Dedifferentiated amniotic fluid mesenchymal stem cell (primary cell): ENCODE measurements around the gene PLCG2.
"Not testable (repeated sequence)": the region's sequence is repeated elsewhere in the genome, so short reads cannot be mapped to it uniquely, and the experiment has no call there.

ENCODE experiments used
- DNase-seq: peaks from one replicate; pipeline ENCODE4 v3.0.0-alpha.2; 2016; ENCODE audit errors: extremely low spot score

The PLCG2 gene

GRCh38 chr16:81912395-81912794 is 133.3 kb downstream of the PLCG2 start:
- DNase-seq, result no peak

- no peak for DNase-seq
Measured at GRCh38 chr16:81913222-81913621, 134.1 kb downstream of the PLCG2 start.

- DNase-seq, result no peak
Measured at GRCh38 chr16:81917375-81917774, 138.3 kb downstream of the PLCG2 start.

GRCh38 chr16:81918927-81919326 is 139.8 kb downstream of the PLCG2 start:
- no peak for DNase-seq

GRCh38 chr16:81920498-81920897 is 141.4 kb downstream of the PLCG2 start:
- DNase-seq, result no peak

GRCh38 chr16:81921085-81921814 is 142.2 kb downstream of the PLCG2 start:
- no peak for DNase-seq

GRCh38 chr16:81921843-81922584 is 142.9 kb downstream of the PLCG2 start:
- DNase-seq, result no peak

GRCh38 chr16:81923296-81923695 is 144.2 kb downstream of the PLCG2 start:
- DNase-seq, result no peak

- no peak for DNase-seq
Measured at GRCh38 chr16:81925016-81925415, 145.9 kb downstream of the PLCG2 start.

GRCh38 chr16:81926036-81926435 is 146.9 kb downstream of the PLCG2 start:
- DNase-seq, result no peak

- no peak for DNase-seq
Measured at GRCh38 chr16:81927561-81928185, 148.6 kb downstream of the PLCG2 start.

GRCh38 chr16:81928271-81928918 is 149.3 kb downstream of the PLCG2 start:
- no peak for DNase-seq

GRCh38 chr16:81928975-81929374 is 149.9 kb downstream of the PLCG2 start:
- no peak for DNase-seq

GRCh38 chr16:81929841-81930240 is 150.8 kb downstream of the PLCG2 start:
- no peak for DNase-seq

GRCh38 chr16:81931927-81932326 is 152.8 kb downstream of the PLCG2 start:
- DNase-seq, result no peak

- DNase-seq, result no peak
Measured at GRCh38 chr16:81932668-81933067, 153.6 kb downstream of the PLCG2 start.

GRCh38 chr16:81933361-81933760 is 154.3 kb downstream of the PLCG2 start:
- no peak for DNase-seq

GRCh38 chr16:81934711-81935110 is 155.6 kb downstream of the PLCG2 start:
- not testable (repeated sequence) for DNase-seq

GRCh38 chr16:81936209-81937000 is 157.3 kb downstream of the PLCG2 start:
- no peak for DNase-seq

GRCh38 chr16:81937305-81938038 is 158.4 kb downstream of the PLCG2 start:
- DNase-seq, result no peak
